Heart right ventricle (tissue), 16 donors: ENCODE results near the gene CLDN20. TPM values are rescaled to one million over a fixed set of nuclear protein-coding genes. Genes with fewer than 3 reads are reported as not detected.
"Not testable (repeated sequence)": the region's sequence is repeated elsewhere in the genome, so short reads cannot be mapped to it uniquely, and the experiment has no call there.

Experiments used
- ATAC-seq, 8 donors: fragments of 200-7000 bp; cut with Tn5 transposase; one replicate each; pipeline ENCODE4 v1.9.1; 2020; ENCODE audit warnings: mild to moderate bottlenecking in 8 of 8, moderate library complexity in 8 of 8, moderate number of reproducible peaks in 1 of 8
- DNase-seq, 2 donors: peaks; one replicate each; pipeline ENCODE4 v3.0.0-alpha.2; 2020
- H3K27ac ChIP-seq, 10 donors: fragments of 200-600 bp; sonication (generic) in 2 of 10; one replicate each; pipeline versions ENCODE4 v1.5.0 to v1.8.0; 2020 to 2022; ENCODE audit warnings: mild to moderate bottlenecking in 3 of 10
- H3K27me3 ChIP-seq, 7 donors: fragments of 200-600 bp; one replicate each; pipeline ENCODE4 v1.8.0; 2021 to 2022; ENCODE audit warnings: mild to moderate bottlenecking in 2 of 7
- H3K36me3 ChIP-seq, 9 donors: fragments of 200-600 bp; sonication (generic) in 1 of 9; one replicate each; pipeline versions ENCODE4 v1.5.0 to v1.8.0; 2020 to 2022; ENCODE audit warnings: mild to moderate bottlenecking in 2 of 9
- H3K4me1 ChIP-seq, 9 donors: fragments of 200-600 bp; sonication (generic) in 1 of 9; one replicate each; pipeline versions ENCODE4 v1.5.0 to v1.8.0; 2020 to 2022; ENCODE audit warnings: mild to moderate bottlenecking in 4 of 9
- H3K4me3 ChIP-seq, 10 donors: fragments of 200-600 bp; sonication (generic) in 2 of 10; one replicate each; pipeline versions ENCODE4 v1.5.0 to v1.8.0; 2020 to 2022; ENCODE audit warnings: mild to moderate bottlenecking in 7 of 10, moderate library complexity in 2 of 10
- H3K9me3 ChIP-seq, 11 donors: fragments of 200-600 bp in 10 of 11; sonication (generic) in 2 of 11; one replicate each; pipeline versions ENCODE4 v1.5.0 to v1.8.0; 2013 to 2022; ENCODE audit warnings: mild to moderate bottlenecking in 2 of 11, control low read depth in 1 of 11, moderate library complexity in 1 of 11
- WGBS, 2 donors: extraction: QIAGEN DNeasy Blood & Tissue Kit; methylation state at CpG; one replicate each; pipeline ENCODE4 v1.1.7; 2013; ENCODE audit warnings: inconsistent platforms in 1 of 2; 5-methylcytosine and 5-hydroxymethylcytosine counted together
- intact Hi-C, 10 donors: fragments of 100-400 bp; cut with DNase I; formaldehyde crosslinking; loops; one replicate each; pipeline versions ENCODE4 v1.11.1 to v1.14.2; 2022
- polyA plus RNA-seq, 2 donors: library from polyadenylated mRNA; stranded (reverse); fragments of 200-250 nt; gene quantifications; one replicate each; pipeline ENCODE4 v1.2.3, GENCODE V29; 2013
- total RNA-seq, 10 donors: library from RNA; stranded (reverse); fragmentation: NEBNext Ultra II Directional in 3 of 10; extraction: Animal tissue kit (Norgen Biotek cat#: 25700) in 3 of 10; gene quantifications; one replicate each; pipeline versions ENCODE4 v1.2.1 to v1.2.4, GENCODE V29; 2021 to 2023
- TF ChIP-seq, protein P1 (sequence below), 9 donors: fragments of 200-600 bp; sonication (generic) in 2 of 9; IDR thresholded peaks; one replicate each; pipeline versions ENCODE4 v1.5.0 to v1.8.0; 2021 to 2022; ENCODE audit warnings: antibody characterized with exemption in 9 of 9, mild to moderate bottlenecking in 5 of 9, moderate library complexity in 1 of 9
- donor health status: Arrhythmogenic right ventricular cardiomyopathy.
- donor health status: ischemic (EF 13 %, LVEDD 7.1; RV severe dilation, severe dysfunction).
- donor health status: healthy with polysubstance abuse.
- donor health status: DM: no; HTN: yes; CAD: no.
- donor health status: DM: no; HTN: no; CAD: no.
- donor health status: ischemic (EF 25% LVEDD 6.9; RV normal size, moderate dysfunction).
- donor health status: ischemic (EF 25% LVEDD 5.7; RV mildly dilated, moderate dysfunction).
- donor health status: healthy.
- donor health status: DM: yes; HTN: yes; CAD: no.
- donor health status: Ischemic cardiomyopathy.
- donor health status: ischemic (EF 35%, LVEDD 5.7; RV mildly dilated, moderate dysfunction).
- donor health status: nonischemic (EF 11% LVEDD 7.7; RV severe dilation, severe dysfunction).
- donor health status: DM: yes; HTN: yes; CAD: no.
- donor health status: PGD.
- donor health status: ischemic (EF 29% LVEDD 5.4; RV normal size, mild dysfunction).
- donor health status: nonischemic (EF 23%, LVEDD 6.1; RV moderate dilation, normal function).

The CLDN20 gene
- total and polyA plus RNA-seq, 12 donors: not detected

DNA sequence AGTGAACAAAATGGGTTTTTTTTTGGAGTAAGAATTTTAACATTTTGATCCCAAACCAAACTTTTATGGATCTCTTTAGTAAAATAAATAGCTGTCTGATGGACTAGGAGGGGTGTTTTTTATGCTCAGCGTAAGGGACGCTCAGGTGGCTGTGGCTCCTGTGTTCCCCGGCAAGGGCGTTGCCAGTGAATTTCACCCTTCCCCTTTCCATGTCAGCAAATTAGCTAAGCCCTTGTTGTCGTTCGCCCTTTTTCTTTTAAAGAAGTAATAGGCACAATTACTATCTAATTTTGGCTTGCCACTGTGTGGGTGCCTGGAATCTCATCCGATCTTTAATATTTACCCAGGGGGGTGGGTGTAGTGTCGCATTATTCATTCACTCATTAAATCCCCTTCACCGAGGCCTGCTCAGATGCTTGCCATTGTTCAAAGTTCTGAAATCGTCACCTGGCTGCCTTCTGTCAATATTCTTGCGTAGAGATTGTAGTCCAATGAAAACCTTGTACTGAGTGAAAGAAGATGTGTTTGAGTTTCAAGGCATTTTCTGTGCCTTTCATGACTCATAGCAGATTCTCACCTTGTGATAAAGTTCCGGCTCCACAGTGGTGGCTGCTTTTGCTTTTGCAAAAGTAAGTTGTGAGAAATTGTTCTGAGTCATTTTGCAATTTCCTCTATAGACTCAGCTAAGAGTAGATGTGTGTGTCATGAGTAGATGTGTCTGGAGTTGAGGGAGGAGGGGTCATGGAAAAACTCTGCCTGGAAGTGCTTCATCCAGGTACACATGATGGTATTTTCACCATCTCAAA, 40.0 kb upstream of the CLDN20 start:
- 79 to 85% methylated on average over 12 of the region's 12 CpGs for WGBS, 2 donors
- Histone ChIP-seq H3K27me3 (no peaks in the 10 kb centered on the region), H3K4me3 (no peak overlapping the region), H3K36me3 (no peaks in the 10 kb centered on the region), H3K4me1 (peaks cover 0 to 21% (median 0%) of the 10 kb centered on the region in 9 donors), H3K27ac (peak overlapping the region in 1 of 10 donors; percentile 76), H3K9me3 (no peaks in the 10 kb centered on the region)
- TF ChIP-seq, protein P1, sequence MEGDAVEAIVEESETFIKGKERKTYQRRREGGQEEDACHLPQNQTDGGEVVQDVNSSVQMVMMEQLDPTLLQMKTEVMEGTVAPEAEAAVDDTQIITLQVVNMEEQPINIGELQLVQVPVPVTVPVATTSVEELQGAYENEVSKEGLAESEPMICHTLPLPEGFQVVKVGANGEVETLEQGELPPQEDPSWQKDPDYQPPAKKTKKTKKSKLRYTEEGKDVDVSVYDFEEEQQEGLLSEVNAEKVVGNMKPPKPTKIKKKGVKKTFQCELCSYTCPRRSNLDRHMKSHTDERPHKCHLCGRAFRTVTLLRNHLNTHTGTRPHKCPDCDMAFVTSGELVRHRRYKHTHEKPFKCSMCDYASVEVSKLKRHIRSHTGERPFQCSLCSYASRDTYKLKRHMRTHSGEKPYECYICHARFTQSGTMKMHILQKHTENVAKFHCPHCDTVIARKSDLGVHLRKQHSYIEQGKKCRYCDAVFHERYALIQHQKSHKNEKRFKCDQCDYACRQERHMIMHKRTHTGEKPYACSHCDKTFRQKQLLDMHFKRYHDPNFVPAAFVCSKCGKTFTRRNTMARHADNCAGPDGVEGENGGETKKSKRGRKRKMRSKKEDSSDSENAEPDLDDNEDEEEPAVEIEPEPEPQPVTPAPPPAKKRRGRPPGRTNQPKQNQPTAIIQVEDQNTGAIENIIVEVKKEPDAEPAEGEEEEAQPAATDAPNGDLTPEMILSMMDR (IDR thresholded peaks at IDR 0.05): no peak
- ATAC-seq (no peak), DNase-seq (no peak)
- intact Hi-C loops: no loop called here

DNA sequence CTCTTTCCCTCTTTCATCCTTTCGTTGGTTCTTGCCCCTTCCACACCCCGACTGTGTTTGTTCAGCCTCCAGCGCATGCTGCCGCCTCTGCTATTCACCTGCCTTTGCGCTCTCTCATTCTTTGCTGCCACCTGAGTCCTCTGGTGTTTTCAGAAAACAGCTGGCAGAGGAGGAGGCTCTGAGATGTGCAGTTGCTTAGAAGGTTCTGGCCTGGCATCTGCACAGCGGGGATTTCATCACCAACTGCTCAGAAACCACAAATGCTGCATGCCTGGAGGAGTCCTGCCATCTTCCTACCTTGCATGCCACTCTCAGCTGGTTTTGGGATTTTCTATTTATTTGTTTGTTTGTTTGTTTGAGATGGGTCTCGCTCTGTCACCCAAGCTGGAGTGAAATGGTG, 39.2 kb upstream of the CLDN20 start:
- Histone ChIP-seq H3K27ac (peak overlapping the region in 1 of 10 donors; percentile 76), H3K36me3 (no peaks in the 10 kb centered on the region), H3K27me3 (no peaks in the 10 kb centered on the region), H3K9me3 (no peaks in the 10 kb centered on the region), H3K4me3 (no peak overlapping the region), H3K4me1 (peaks cover 0 to 21% (median 0%) of the 10 kb centered on the region in 9 donors)
- intact Hi-C loops: no loop called here
- TF ChIP-seq, protein P1 (IDR thresholded peaks at IDR 0.05): no peak
- 94 to 98% methylated on average over 7 of the region's 7 CpGs for WGBS, 2 donors
- ATAC-seq (no peak), DNase-seq (no peak)

DNA sequence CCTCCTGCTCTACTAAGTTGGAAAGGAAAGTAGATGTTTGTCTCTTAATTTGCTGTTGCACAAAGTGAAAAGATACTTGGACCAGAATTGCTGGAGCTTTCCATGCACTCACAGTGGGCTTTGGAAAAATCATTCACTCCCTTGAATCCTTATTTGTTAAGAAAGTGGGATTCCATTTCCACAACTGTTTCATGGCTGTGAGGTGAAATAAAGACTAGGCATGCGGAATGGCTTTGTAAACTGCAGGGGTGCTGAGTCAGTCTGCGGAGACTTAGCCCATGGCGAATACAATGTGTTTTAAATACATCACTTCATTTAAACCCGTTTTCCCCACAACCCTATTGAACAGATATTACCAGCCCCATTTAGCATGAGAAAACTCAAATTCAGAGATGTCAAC, 36.8 kb upstream of the CLDN20 start:
- DNase-seq (no peak), ATAC-seq (no peak)
- peaks cover 0 to 15% (median 0%) of the 10 kb centered on the region in 9 donors for H3K4me1 ChIP-seq
- H3K9me3 ChIP-seq: no peaks in the 10 kb centered on the region
- no peaks in the 10 kb centered on the region for H3K36me3 ChIP-seq
- intact Hi-C loops: no loop called here
- H3K27me3 ChIP-seq: no peaks in the 10 kb centered on the region
- H3K4me3 ChIP-seq: no peak overlapping the region
- no peak overlapping the region for H3K27ac ChIP-seq
- TF ChIP-seq, protein P1 (IDR thresholded peaks at IDR 0.05): no peak
- 93 to 94% methylated on average over 4 of the region's 4 CpGs for WGBS, 2 donors

DNA sequence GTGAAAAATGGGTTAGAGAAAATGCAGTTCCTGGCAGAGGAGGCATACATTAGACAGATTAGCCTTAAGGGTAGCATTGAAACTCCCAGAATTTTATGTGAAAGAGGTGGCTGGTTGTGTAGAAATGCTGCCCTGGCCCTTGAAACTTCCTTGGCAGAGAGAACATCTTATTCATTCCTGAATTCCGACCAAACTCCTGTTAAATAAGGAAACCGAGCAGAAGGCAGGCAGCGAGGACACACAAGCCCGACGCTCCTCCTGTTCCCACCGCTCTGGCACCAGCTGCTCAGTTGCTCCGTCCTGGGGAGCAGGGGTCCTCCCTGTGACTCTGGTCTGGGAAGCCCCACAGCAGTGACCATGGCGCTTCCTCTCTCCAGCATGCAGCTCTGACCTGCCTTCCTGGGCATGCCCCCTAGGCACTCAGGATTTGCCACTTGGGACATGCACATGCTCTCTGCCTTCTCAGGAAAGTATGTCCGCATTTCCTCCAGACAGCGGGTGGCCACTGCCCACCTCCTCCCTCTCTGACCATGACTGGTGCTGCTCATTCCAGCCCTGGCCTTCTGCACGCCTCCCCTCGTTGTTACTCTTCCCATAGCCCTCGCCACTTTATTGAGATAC, 35.2 kb upstream of the CLDN20 start:
- Histone ChIP-seq H3K27me3 (no peaks in the 10 kb centered on the region), H3K27ac (no peak overlapping the region), H3K36me3 (no peaks in the 10 kb centered on the region), H3K9me3 (no peaks in the 10 kb centered on the region), H3K4me1 (peaks cover 0 to 13% (median 0%) of the 10 kb centered on the region in 9 donors), H3K4me3 (no peak overlapping the region)
- DNase-seq: no peak
- intact Hi-C loops: no loop called here
- TF ChIP-seq, protein P1 (IDR thresholded peaks at IDR 0.05): no peak
- 73 to 75% methylated on average over 13 of the region's 13 CpGs for WGBS, 2 donors
- no peak for ATAC-seq

DNA sequence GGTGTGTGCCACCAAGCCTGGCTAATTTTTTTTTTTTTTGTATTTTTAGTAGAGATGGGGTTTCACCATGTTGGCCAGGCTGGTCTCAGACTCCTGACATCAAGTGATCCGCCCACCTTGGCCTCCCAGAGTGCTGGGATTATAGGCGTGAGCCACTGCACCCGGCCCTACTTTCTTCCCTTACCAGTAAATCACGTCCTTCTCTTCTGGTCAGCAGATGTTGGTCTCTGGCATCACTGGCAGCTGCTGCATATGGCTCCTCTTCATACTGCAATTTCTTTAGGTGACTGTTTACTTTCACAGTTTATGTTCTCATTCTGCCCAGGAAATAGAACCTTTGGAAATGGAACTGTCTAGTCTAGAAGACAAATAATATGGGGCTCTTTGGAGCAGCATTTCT, 32.8 kb upstream of the CLDN20 start:
- WGBS, 2 donors: 92 to 93% methylated on average over 4 of the region's 4 CpGs
- H3K27ac ChIP-seq, intact Hi-C loops, DNase-seq, H3K9me3 ChIP-seq, H3K36me3 ChIP-seq, H3K27me3 ChIP-seq, ATAC-seq, H3K4me1 ChIP-seq, H3K4me3 ChIP-seq: not testable (repeated sequence)
